ENCODE data around the gene PLP1. TPM values are rescaled to one million over a fixed set of nuclear protein-coding genes. Genes with fewer than 3 reads are reported as not detected.

The PLP1 gene
- total RNA-seq, 1 experiment from 2014 or later, result not detected

DNA sequence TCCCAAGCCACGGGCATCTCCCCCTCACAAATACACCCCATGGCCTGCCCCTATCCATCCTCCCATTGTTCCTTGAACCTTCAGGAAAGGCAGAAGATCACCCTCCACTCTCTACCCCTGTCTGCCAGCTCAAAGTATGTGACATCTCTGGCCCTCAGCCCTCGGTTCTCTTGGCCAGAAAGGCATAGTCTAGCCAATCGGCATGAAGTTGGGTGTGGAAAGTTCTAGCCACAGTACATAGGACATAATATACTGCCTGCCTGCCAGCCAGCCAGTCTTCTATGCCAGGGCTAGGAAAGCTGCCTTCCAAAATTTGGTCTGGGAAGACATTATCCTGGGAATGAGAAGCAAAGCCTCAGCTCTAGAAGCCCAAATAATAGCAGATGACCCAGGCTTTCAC lies 3.2 kb upstream of the PLP1 start:
- POLR2A ChIA-PET (ENCODE audit: unreplicated experiment), result no interaction called here
- H3K27ac ChIP-seq, result no peak overlapping the region
- CTCF ChIA-PET, result interaction anchor here (0.6 to 1.2 kb wide), 2 partner anchors 240 to 309 kb away, joined by 3 read pairs; no protein-coding TSS in a partner anchor
- intact Hi-C loops (cut with micrococcal nuclease; ENCODE audit: unreplicated experiment), result no loop called here
- no peaks in the 10 kb centered on the region for H3K9me2 ChIP-seq (ENCODE audit: insufficient read depth)
- H3K4me2 ChIP-seq, result no peak overlapping the region
- no peak overlapping the region for H2AFZ ChIP-seq
- H3K27me3 ChIP-seq (ENCODE audit: insufficient read depth, low read depth), result peaks cover 30% of the 10 kb centered on the region
- no peaks in the 10 kb centered on the region for H3F3A ChIP-seq (ENCODE audit: insufficient read depth, low read depth)
- no peak overlapping the region for H3K4me3 ChIP-seq
- DNase-seq, result no peak
- H3K79me2 ChIP-seq (ENCODE audit: low read depth), result no peaks in the 10 kb centered on the region
- H3K4me1 ChIP-seq (replicated peaks; ENCODE audit: insufficient read depth), result no peaks in the 10 kb centered on the region
- H3K9me3 ChIP-seq (ENCODE audit: insufficient read depth, low read depth), result no peaks in the 10 kb centered on the region
- BruUV-seq (replicated peaks), result no TSS peak
- no peaks in the 10 kb centered on the region for H4K20me1 ChIP-seq (ENCODE audit: insufficient read depth)
- TF ChIP-seq EZH2 (IDR thresholded peaks at IDR 0.05; ENCODE audit: low read depth), result no peak
- TF ChIP-seq, protein P1, sequence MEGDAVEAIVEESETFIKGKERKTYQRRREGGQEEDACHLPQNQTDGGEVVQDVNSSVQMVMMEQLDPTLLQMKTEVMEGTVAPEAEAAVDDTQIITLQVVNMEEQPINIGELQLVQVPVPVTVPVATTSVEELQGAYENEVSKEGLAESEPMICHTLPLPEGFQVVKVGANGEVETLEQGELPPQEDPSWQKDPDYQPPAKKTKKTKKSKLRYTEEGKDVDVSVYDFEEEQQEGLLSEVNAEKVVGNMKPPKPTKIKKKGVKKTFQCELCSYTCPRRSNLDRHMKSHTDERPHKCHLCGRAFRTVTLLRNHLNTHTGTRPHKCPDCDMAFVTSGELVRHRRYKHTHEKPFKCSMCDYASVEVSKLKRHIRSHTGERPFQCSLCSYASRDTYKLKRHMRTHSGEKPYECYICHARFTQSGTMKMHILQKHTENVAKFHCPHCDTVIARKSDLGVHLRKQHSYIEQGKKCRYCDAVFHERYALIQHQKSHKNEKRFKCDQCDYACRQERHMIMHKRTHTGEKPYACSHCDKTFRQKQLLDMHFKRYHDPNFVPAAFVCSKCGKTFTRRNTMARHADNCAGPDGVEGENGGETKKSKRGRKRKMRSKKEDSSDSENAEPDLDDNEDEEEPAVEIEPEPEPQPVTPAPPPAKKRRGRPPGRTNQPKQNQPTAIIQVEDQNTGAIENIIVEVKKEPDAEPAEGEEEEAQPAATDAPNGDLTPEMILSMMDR (conservative IDR thresholded peaks at IDR 0.05), result no peak
- no peaks in the 10 kb centered on the region for H3K36me3 ChIP-seq (ENCODE audit: low read depth)

DNA sequence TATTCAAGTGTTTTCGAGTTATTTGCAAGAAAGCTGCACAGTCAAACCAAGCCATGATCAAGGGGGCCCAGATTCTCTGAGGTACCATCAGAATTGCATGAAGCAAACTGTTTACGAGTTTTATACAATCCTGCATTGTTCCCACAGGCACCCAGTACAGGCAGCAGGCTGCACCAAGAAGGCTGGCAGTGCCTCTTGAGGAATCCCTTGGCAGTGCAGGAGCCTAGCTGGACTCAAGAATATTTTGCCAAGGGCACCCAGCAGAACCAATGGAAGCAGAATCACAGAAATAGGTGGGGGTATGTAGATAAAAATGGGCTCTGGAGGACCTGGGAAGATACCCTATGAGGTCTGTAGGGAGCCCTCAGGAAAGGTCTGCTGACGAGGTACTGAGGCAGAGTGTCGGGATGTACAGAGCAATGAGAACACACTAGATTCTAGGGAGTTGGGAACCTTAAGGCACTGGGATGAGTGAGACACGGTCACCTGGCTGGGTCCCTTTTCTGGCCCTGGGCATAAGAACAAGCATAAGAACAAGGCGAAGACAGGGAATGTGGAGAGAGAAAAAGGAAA lies 2.5 kb upstream of the PLP1 start:
- peaks cover 35% of the 10 kb centered on the region for H3K27me3 ChIP-seq (ENCODE audit: insufficient read depth, low read depth)
- ChIA-PET CTCF (interaction anchor here (0.6 to 1.2 kb wide), 2 partner anchors 241 to 310 kb away, joined by 3 read pairs; no protein-coding TSS in a partner anchor), POLR2A (ENCODE audit: unreplicated experiment) (interaction anchor here (0.6 kb wide), 1 partner anchor 87 kb away, joined by 15 read pairs; no protein-coding TSS in a partner anchor)
- H3K27ac ChIP-seq, result no peak overlapping the region
- no peaks in the 10 kb centered on the region for H3K9me3 ChIP-seq (ENCODE audit: insufficient read depth, low read depth)
- intact Hi-C loops (cut with micrococcal nuclease; ENCODE audit: unreplicated experiment), result loop anchor here (1.0 to 2.0 kb wide), 2 partner anchors 85 to 241 kb away; no protein-coding TSS in a partner anchor
- TF ChIP-seq, protein P1 (conservative IDR thresholded peaks at IDR 0.05), result peak; percentile 64
- no peak for TF ChIP-seq EZH2 (IDR thresholded peaks at IDR 0.05; ENCODE audit: low read depth)
- no peaks in the 10 kb centered on the region for H3K79me2 ChIP-seq (ENCODE audit: low read depth)
- H3K9me2 ChIP-seq (ENCODE audit: insufficient read depth), result no peaks in the 10 kb centered on the region
- no peaks in the 10 kb centered on the region for H3F3A ChIP-seq (ENCODE audit: insufficient read depth, low read depth)
- no peaks in the 10 kb centered on the region for H3K36me3 ChIP-seq (ENCODE audit: low read depth)
- no peak overlapping the region for H3K4me3 ChIP-seq
- H2AFZ ChIP-seq, result no peak overlapping the region
- DNase-seq, result no peak
- BruUV-seq (replicated peaks), result no TSS peak
- no peaks in the 10 kb centered on the region for H4K20me1 ChIP-seq (ENCODE audit: insufficient read depth)
- H3K4me2 ChIP-seq, result no peak overlapping the region
- no peaks in the 10 kb centered on the region for H3K4me1 ChIP-seq (replicated peaks; ENCODE audit: insufficient read depth)

DNA sequence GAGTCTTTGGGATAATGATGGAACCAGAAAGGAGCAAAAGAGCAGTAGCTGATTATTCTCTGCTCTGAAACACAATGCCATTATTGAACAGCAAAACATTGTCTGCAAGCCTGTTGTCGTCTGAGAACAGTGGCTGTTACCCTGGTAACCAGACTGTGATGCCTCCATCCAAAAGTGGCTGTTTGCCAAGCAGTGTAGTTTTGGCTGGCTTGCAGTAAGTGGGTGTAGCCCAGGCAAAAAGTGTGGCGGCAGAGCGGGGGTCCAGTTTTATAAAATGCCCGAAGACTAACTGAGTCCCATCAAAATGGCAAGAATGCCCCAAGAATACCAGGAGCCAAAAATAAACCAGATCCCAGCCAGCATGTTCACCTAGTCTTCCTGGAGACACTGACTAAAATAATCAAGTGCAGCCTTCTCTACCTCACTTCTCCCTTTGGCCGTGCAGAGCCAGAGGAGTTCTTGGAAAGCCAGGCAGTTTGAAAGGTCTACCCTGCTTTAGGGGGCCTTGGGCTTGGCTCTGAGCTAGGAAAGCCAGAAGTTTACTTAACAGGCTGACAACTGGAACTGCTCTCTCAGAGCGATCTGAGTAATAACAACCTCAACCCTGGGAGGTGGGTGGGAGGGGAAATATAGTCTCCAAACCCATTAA lies 2.6 kb downstream of the PLP1 start:
- intact Hi-C loops (cut with micrococcal nuclease; ENCODE audit: unreplicated experiment), result no loop called here
- Histone ChIP-seq H4K20me1 (ENCODE audit: insufficient read depth) (no peaks in the 10 kb centered on the region), H3K9me3 (ENCODE audit: insufficient read depth, low read depth) (no peaks in the 10 kb centered on the region), H3K4me1 (replicated peaks; ENCODE audit: insufficient read depth) (no peaks in the 10 kb centered on the region), H3K27me3 (ENCODE audit: insufficient read depth, low read depth) (peaks cover 43% of the 10 kb centered on the region), H3K9me2 (ENCODE audit: insufficient read depth) (no peaks in the 10 kb centered on the region), H3K27ac (no peak overlapping the region), H3K36me3 (ENCODE audit: low read depth) (no peaks in the 10 kb centered on the region), H3K4me2 (no peak overlapping the region), H2AFZ (no peak overlapping the region), H3F3A (ENCODE audit: insufficient read depth, low read depth) (no peaks in the 10 kb centered on the region), H3K4me3 (no peak overlapping the region), H3K79me2 (ENCODE audit: low read depth) (no peaks in the 10 kb centered on the region)
- BruUV-seq (replicated peaks), result no TSS peak
- ChIA-PET CTCF (no interaction called here), POLR2A (ENCODE audit: unreplicated experiment) (no interaction called here)
- no peak for DNase-seq
- TF ChIP-seq EZH2 (IDR thresholded peaks at IDR 0.05; ENCODE audit: low read depth), result no peak
- TF ChIP-seq, protein P1 (conservative IDR thresholded peaks at IDR 0.05), result no peak
